PC-3 (cell line): Measurements from ENCODE around the gene AMZ1. TPM values are rescaled to one million over a fixed set of nuclear protein-coding genes. Genes with fewer than 3 reads are reported as not detected.

Experiments
- ATAC-seq: fragments of 200-7000 bp; cut with Tn5 transposase; 2 replicates; pipeline ENCODE4 v1.9.1; 2020; ENCODE audit warnings: mild to moderate bottlenecking, moderate library complexity
- BruUV-seq: library from RNA; stranded (reverse); fragments of 400-500 nt; replicated peaks from 2 replicates; lab custom pipeline; 2021; lab: Mats Ljungman, UMichigan
- CTCF ChIA-PET: fragments of 300-600 bp; sonication (Branson Sonifier 250); formaldehyde crosslinking; loops from one replicate; lab custom pipeline; 2022; ENCODE audit warnings: antibody characterized with exemption; lab: Charles Lee
- POLR2A ChIA-PET: fragments of 300-600 bp; sonication (Branson Sonifier 250); formaldehyde crosslinking; loops from one replicate; lab custom pipeline; 2022; ENCODE audit warnings: antibody characterized with exemption; ENCODE audit not compliant: unreplicated experiment; lab: Charles Lee
- DNase-seq: peaks from one replicate; pipeline ENCODE4 v3.0.0-alpha.2; 2015
- H2AFZ ChIP-seq: fragments of 300-600 bp; sonication (generic); 2 replicates; pipeline ENCODE4 v1.6.0; 2016; ENCODE audit warnings: antibody characterized with exemption, low read length
- H3F3A ChIP-seq: fragments of 300-600 bp; sonication (generic); one replicate; pipeline ENCODE4 v1.6.0; 2017; ENCODE audit warnings: antibody characterized with exemption, low read length, control low read depth, mild to moderate bottlenecking; ENCODE audit not compliant: unreplicated experiment
- H3K27ac ChIP-seq: fragments of 300-600 bp; sonication (generic); 2 replicates; pipeline ENCODE4 v1.5.1; 2016; ENCODE audit warnings: mild to moderate bottlenecking, low read length
- H3K27me3 ChIP-seq: fragments of 300-600 bp; sonication (generic); 2 replicates; pipeline ENCODE4 v1.6.1; 2016; ENCODE audit warnings: low read length, mixed read lengths
- H3K36me3 ChIP-seq: fragments of 300-600 bp; sonication (generic); 2 replicates; pipeline ENCODE4 v1.6.1; 2016; ENCODE audit warnings: low read depth, mixed run types, low read length, mixed read lengths
- H3K4me1 ChIP-seq: fragments of 300-600 bp; sonication (generic); 2 replicates; pipeline ENCODE4 v1.5.1; 2016; ENCODE audit warnings: low read length; ENCODE audit not compliant: insufficient read depth
- H3K4me2 ChIP-seq: fragments of 300-600 bp; sonication (generic); 2 replicates; pipeline ENCODE4 v1.6.0; 2016; ENCODE audit warnings: low read length
- H3K4me3 ChIP-seq: fragments of 300-600 bp; sonication (generic); 2 replicates; pipeline ENCODE4 v1.5.1; 2016; ENCODE audit warnings: mild to moderate bottlenecking, low read length, mixed read lengths
- H3K79me2 ChIP-seq: fragments of 300-600 bp; sonication (generic); 2 replicates; pipeline ENCODE4 v1.6.1; 2017; ENCODE audit warnings: low read length, mixed read lengths
- H3K9ac ChIP-seq: fragments of 300-600 bp; sonication (generic); 2 replicates; pipeline ENCODE4 v1.6.0; 2016; ENCODE audit warnings: mild to moderate bottlenecking, low read length
- H3K9me2 ChIP-seq: fragments of 300-600 bp; sonication (generic); replicated peaks from 2 replicates; pipeline ENCODE4 v1.6.1; 2016; ENCODE audit warnings: mixed run types, low read length, mixed read lengths
- H3K9me3 ChIP-seq: fragments of 300-600 bp; sonication (generic); 2 replicates; pipeline ENCODE4 v1.6.1; 2016; ENCODE audit warnings: low read length, mixed read lengths
- H4K20me1 ChIP-seq: fragments of 300-600 bp; sonication (generic); 2 replicates; pipeline ENCODE4 v1.6.1; 2016; ENCODE audit warnings: low read length, mixed read lengths
- CTCF ChIP-seq: fragments of 300-600 bp; sonication (generic); conservative IDR thresholded peaks from 2 replicates; pipeline ENCODE4 v1.5.1; 2017; ENCODE audit warnings: antibody characterized with exemption, low read depth, mild to moderate bottlenecking, low read length
- EZH2 ChIP-seq: fragments of 300-600 bp; sonication (generic); IDR thresholded peaks from one replicate; pipeline ENCODE4 v1.6.1; 2017; ENCODE audit warnings: antibody characterized with exemption, mild to moderate bottlenecking, low read length; ENCODE audit not compliant: unreplicated experiment
- EZH2phosphoT487 ChIP-seq: fragments of 300-600 bp; sonication (generic); IDR thresholded peaks from 2 replicates; pipeline ENCODE4 v1.6.1; 2018; ENCODE audit warnings: mild to moderate bottlenecking, antibody characterized with exemption, low read length, borderline replicate concordance
- intact Hi-C: fragments of 100-400 bp; cut with micrococcal nuclease; formaldehyde crosslinking; loops from 2 replicates; pipeline ENCODE4 v1.9.0; 2023
- total RNA-seq: library from RNA; depleted of rRNA; stranded (reverse); fragments of >200 nt; gene quantifications from 2 replicates; pipeline ENCODE4 v1.2.3, GENCODE V29; 2014

The AMZ1 gene
- total RNA-seq, 1 experiment from 2014 or later, result not detected

- POLR2A ChIA-PET, result no interaction called here
- Histone ChIP-seq H3K36me3 (no peaks in the 10 kb centered on the region), H3K79me2 (no peaks in the 10 kb centered on the region), H4K20me1 (no peaks in the 10 kb centered on the region), H3K4me3 (0 out of 2 replicates have a peak overlapping the region, but pooled peaks have one; percentile 27), H3K4me2 (peak overlapping the region; percentile 54), H3K9ac (no peak overlapping the region), H3F3A (no peaks in the 10 kb centered on the region), H3K27ac (no peak overlapping the region), H3K9me3 (no peaks in the 10 kb centered on the region), H3K27me3 (peaks cover 16% of the 10 kb centered on the region), H3K9me2 (no peaks in the 10 kb centered on the region), H3K4me1 (no peaks in the 10 kb centered on the region), H2AFZ (peak overlapping the region; percentile 48; the same call in 1 of the 2 replicates)
- TF ChIP-seq CTCF, result no peak
- no peak for TF ChIP-seq EZH2
- no peak for TF ChIP-seq EZH2phosphoT487
- intact Hi-C loops, result no loop called here
- BruUV-seq, result no TSS peak
- DNase-seq, result no peak
- CTCF ChIA-PET, result no interaction called here
- ATAC-seq, result peak; percentile 36
Measured at GRCh38 chr7:2687338-2687869, 598 bp upstream of the AMZ1 start.

- Histone ChIP-seq H4K20me1 (no peaks in the 10 kb centered on the region), H3K4me2 (0 out of 2 replicates have a peak overlapping the region, but pooled peaks have one; percentile 22), H3K36me3 (no peaks in the 10 kb centered on the region), H3K4me1 (no peaks in the 10 kb centered on the region), H3K27ac (no peak overlapping the region), H3K9me2 (no peaks in the 10 kb centered on the region), H2AFZ (no peak overlapping the region), H3K27me3 (peaks cover 16% of the 10 kb centered on the region), H3K9me3 (no peaks in the 10 kb centered on the region), H3K9ac (no peak overlapping the region), H3F3A (no peaks in the 10 kb centered on the region), H3K79me2 (no peaks in the 10 kb centered on the region), H3K4me3 (no peak overlapping the region)
- no peak for DNase-seq
- no TSS peak for BruUV-seq
- POLR2A ChIA-PET, result no interaction called here
- intact Hi-C loops, result no loop called here
- CTCF ChIA-PET, result no interaction called here
- peak; percentile 31; the same call in 1 of the 2 replicates for ATAC-seq
- TF ChIP-seq CTCF, result no peak
- TF ChIP-seq EZH2phosphoT487, result 0 out of 2 replicates have a peak, but pooled peaks have one; percentile 37
Measured at GRCh38 chr7:2688409-2689342, 674 bp downstream of the AMZ1 start.
